GM10248 (cell line): ENCODE measurements around the gene C4B.
"Not testable (repeated sequence)": the region's sequence is repeated elsewhere in the genome, so short reads cannot be mapped to it uniquely, and the experiment has no call there.

Experiments used
- CTCF ChIA-PET: fragments of 300-600 bp; sonication (Branson Sonifier 250); formaldehyde crosslinking; extraction: SDS; loops from one replicate; lab custom pipeline; 2021; ENCODE audit warnings: antibody characterized with exemption; lab: Yijun Ruan, JAX
- POLR2A ChIA-PET: fragments of 350-650 bp; sonication (Branson Sonifier 250); formaldehyde crosslinking; extraction: SDS; loops from one replicate; lab custom pipeline; 2020; ENCODE audit warnings: antibody characterized with exemption; lab: Yijun Ruan, JAX
- DNase-seq: peaks from one replicate; pipeline ENCODE4 v3.0.0; 2012; ENCODE audit errors: extremely low spot score
- TF ChIP-seq, protein P1 (sequence below): IDR thresholded peaks from 2 replicates; pipeline ENCODE4 v1.5.1; 2012; ENCODE audit warnings: mild to moderate bottlenecking, low read depth; ENCODE audit errors: extremely low read depth, missing control alignments, control extremely low read depth

C4B gene

GRCh38 chr6:32014547-32014946, at the start of gene C4B:
TSS of gene C4B (plus strand) at chr6:32014795. CDS start at chr6:32014846, 51 bp downstream.
- POLR2A ChIA-PET, CTCF ChIA-PET, DNase-seq: not testable (repeated sequence)

DNA sequence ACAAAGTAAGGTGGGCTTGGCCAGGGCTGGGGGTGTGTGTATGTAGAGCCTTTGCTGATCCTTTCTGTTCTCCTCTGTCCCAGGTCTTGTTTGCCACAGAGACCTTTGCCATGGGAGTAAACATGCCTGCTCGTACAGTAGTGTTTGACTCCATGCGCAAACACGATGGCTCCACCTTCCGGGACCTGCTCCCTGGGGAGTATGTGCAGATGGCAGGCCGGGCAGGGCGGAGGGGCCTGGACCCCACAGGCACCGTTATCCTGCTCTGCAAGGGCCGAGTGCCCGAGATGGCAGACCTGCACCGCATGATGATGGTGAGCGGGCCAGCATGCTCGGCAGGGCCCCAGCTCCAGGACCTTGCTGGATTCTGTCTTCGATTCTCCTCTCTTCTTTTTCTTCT, 48.9 kb upstream of the C4B start:
- ChIA-PET POLR2A (no interaction called here), CTCF (interaction anchor here (1.5 to 1.6 kb wide), 2 partner anchors 9 to 14 kb away, joined by 3 to 6 read pairs; no protein-coding TSS in a partner anchor)
- TF ChIP-seq, protein P1, sequence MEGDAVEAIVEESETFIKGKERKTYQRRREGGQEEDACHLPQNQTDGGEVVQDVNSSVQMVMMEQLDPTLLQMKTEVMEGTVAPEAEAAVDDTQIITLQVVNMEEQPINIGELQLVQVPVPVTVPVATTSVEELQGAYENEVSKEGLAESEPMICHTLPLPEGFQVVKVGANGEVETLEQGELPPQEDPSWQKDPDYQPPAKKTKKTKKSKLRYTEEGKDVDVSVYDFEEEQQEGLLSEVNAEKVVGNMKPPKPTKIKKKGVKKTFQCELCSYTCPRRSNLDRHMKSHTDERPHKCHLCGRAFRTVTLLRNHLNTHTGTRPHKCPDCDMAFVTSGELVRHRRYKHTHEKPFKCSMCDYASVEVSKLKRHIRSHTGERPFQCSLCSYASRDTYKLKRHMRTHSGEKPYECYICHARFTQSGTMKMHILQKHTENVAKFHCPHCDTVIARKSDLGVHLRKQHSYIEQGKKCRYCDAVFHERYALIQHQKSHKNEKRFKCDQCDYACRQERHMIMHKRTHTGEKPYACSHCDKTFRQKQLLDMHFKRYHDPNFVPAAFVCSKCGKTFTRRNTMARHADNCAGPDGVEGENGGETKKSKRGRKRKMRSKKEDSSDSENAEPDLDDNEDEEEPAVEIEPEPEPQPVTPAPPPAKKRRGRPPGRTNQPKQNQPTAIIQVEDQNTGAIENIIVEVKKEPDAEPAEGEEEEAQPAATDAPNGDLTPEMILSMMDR = no peak
- no peak for DNase-seq

GRCh38 chr6:31966506-31966905, 48.1 kb upstream of the C4B start:
- ChIA-PET POLR2A (interaction anchor here (1.2 kb wide), 1 partner anchor 391 kb away, joined by 3 read pairs; the partner anchor contains the start of gene TNF), CTCF (interaction anchor here (1.2 to 2.8 kb wide), 3 partner anchors 8 to 14 kb away, joined by 4 to 6 read pairs (median 6); no protein-coding TSS in a partner anchor)
- no peak for DNase-seq
- TF ChIP-seq, protein P1 = no peak

DNA sequence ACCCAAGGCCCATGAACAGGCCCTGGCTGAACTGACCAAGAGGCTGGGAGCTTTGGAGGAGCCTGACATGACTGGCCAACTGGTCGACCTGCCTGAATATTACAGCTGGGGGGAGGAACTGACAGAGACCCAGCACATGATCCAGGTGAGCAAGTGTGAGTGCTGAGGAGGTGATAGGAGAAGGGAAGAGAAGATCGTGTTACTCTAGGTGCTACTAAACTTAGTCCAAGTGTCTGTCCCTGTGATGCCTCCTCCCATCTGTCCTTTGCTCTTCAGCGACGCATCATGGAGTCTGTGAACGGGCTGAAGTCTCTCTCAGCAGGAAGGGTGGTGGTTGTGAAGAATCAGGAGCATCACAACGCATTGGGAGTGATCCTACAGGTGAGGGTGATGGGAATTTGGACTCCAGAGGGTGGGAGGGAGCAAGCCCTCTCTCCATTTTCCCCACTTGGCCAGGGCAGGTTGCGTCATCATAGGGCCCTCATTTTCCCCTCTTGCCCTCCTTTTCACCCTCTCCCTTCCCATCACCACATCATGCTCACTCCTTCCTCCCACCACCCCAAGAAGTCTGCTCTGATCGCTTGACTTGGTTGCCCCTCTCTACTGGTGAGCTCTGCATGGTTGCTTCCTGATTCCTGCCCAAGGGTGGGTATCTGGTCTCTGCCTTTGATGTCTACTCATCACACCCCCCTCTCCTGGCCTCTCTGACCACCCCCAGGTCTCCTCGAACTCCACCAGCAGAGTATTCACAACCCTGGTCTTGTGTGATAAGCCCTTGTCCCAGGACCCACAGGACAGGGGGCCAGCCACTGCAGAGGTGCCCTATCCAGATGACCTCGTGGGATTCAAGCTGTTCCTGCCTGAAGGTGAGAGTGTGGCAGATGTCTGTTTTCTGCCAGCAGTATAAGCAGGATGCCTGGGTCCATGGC, 47.3 kb upstream of the C4B start:
- DNase-seq = no peak
- ChIA-PET POLR2A (interaction anchor here (0.5 to 1.2 kb wide), 2 partner anchors 41 to 392 kb away, joined by 3 to 4 read pairs; partner anchors contain the start of gene TNF), CTCF (interaction anchor here (1.2 to 2.8 kb wide), 3 partner anchors 7 to 15 kb away, joined by 4 to 6 read pairs (median 6); no protein-coding TSS in a partner anchor)
- TF ChIP-seq, protein P1 = no peak

GRCh38 chr6:31967926-31968320, 46.7 kb upstream of the C4B start:
- ChIA-PET CTCF (interaction anchor here (2.8 kb wide), 1 partner anchor 16 kb away, joined by 6 read pairs; no protein-coding TSS in a partner anchor), POLR2A (no interaction called here)
- TF ChIP-seq, protein P1 = no peak
- no peak for DNase-seq

DNA sequence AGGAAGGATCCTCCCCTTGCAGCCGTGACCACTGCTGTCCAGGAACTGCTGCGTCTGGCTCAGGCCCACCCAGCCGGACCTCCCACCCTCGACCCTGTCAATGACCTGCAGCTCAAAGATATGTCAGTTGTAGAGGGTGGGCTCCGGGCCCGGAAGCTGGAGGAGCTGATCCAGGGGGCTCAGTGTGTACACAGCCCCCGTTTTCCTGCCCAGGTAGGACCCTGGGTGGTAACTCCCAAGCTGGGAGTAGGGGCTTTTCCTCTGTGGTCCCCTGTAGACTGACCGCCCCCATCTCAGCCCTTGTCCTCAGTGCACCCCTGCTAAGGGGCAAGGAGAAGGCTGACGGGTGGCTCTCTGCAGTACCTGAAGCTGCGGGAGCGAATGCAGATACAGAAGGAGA, 46.3 kb upstream of the C4B start:
- DNase-seq = no peak
- ChIA-PET CTCF (interaction anchor here (2.8 kb wide), 1 partner anchor 16 kb away, joined by 6 read pairs; no protein-coding TSS in a partner anchor), POLR2A (no interaction called here)
- TF ChIP-seq, protein P1 = no peak
